ENCODE measurements around the gene SSTR3. TPM values are rescaled to one million over a fixed set of nuclear protein-coding genes. Genes with fewer than 3 reads are reported as not detected.

The SSTR3 gene
- total and polyA plus RNA-seq, 2 of the 13 experiments (the other 11 are each of a cell fraction or from before 2014, with no cell fraction given), result 0.08 to 0.64 TPM

- TF ChIP-seq ZNF678 (CRISPR knock-in tag; IDR thresholded peaks at IDR 0.05) (no peak), TFDP1 (CRISPR knock-in tag; IDR thresholded peaks at IDR 0.05; ENCODE audit: borderline replicate concordance) (peak; percentile 80; the same call in 1 of the 2 replicates), POLR2G (IDR thresholded peaks at IDR 0.05; ENCODE audit: low read depth, low read length) (0 out of 2 replicates have a peak, but pooled peaks have one; percentile 24), ETV6 (CRISPR knock-in tag; conservative IDR thresholded peaks at IDR 0.05) (no peak), TFDP2 (CRISPR knock-in tag; IDR thresholded peaks at IDR 0.05) (peak; percentile 63), NFYC (CRISPR knock-in tag; IDR thresholded peaks at IDR 0.05) (peak; percentile 96), TOPORS (CRISPR knock-in tag; IDR thresholded peaks at IDR 0.05) (no peak), ZNF136 (CRISPR knock-in tag; IDR thresholded peaks at IDR 0.05; ENCODE audit: low read depth) (no peak), NCOA5 (CRISPR knock-in tag; IDR thresholded peaks at IDR 0.05) (no peak), TCF12 (IDR thresholded peaks at IDR 0.05) (no peak), TCF12 (CRISPR knock-in tag; IDR thresholded peaks at IDR 0.05) (no peak), PBX3 (CRISPR knock-in tag; IDR thresholded peaks at IDR 0.05; ENCODE audit: borderline replicate concordance) (peak; percentile 54; the same call in 1 of the 2 replicates), ZNF547 (CRISPR knock-in tag; IDR thresholded peaks at IDR 0.05) (no peak), NR3C1 (CRISPR knock-in tag; IDR thresholded peaks at IDR 0.05) (no peak), ZNF460 (CRISPR knock-in tag; IDR thresholded peaks at IDR 0.05; ENCODE audit: borderline replicate concordance) (no peak), NFYB (CRISPR knock-in tag; IDR thresholded peaks at IDR 0.05) (peak; percentile 95), ZC3H13 (CRISPR knock-in tag; IDR thresholded peaks at IDR 0.05) (no peak), SIX4 (CRISPR knock-in tag; IDR thresholded peaks at IDR 0.05) (no peak), ZNF12 (CRISPR knock-in tag; IDR thresholded peaks at IDR 0.05) (no peak), ATF2 (CRISPR knock-in tag; IDR thresholded peaks at IDR 0.05) (no peak), GLMP (CRISPR knock-in tag; IDR thresholded peaks at IDR 0.05; ENCODE audit: borderline replicate concordance) (no peak), PBX2 (CRISPR knock-in tag; IDR thresholded peaks at IDR 0.05) (peak; percentile 93), ELF3 (CRISPR knock-in tag; IDR thresholded peaks at IDR 0.05) (no peak), SP2 (CRISPR knock-in tag; IDR thresholded peaks at IDR 0.05) (peak; percentile 90)
These were observed 25.9 kb downstream of the SSTR3 start (continued) for GRCh38 chr22:37186228-37186996.
